NCI-H345 (cell line): ENCODE results near the gene RNF145.

Source experiments
- DNase-seq: peaks from one replicate; lab custom pipeline; 2025; lab: John Stamatoyannopoulos, UW

The RNF145 gene

DNA sequence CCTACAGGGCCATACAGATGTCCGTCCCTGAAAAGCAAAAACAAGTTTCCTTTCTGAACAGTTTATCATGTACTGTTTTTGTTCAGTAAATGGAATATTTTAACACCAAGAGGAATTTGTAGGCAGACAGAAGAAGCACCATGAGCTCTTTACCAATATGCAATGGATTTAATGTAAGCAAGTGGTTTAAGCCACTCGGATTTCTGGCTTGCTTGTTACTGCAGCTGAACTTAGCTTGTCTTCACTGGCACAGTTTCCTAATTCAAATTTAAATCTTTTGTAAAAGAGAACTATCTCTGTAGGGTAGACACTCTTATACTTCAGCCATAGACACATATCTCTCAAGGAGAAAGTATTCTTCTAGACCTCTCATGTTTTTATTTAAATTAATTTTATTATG lies 96.9 kb downstream of the RNF145 start:
- DNase-seq = no peak
